A673 (cell line): ENCODE measurements around the gene IARS2. TPM values are rescaled to one million over a fixed set of nuclear protein-coding genes. Genes with fewer than 3 reads are reported as not detected.

Source experiments
- BruUV-seq: library from RNA; stranded (reverse); fragments of 400-500 nt; replicated peaks from 2 replicates; lab custom pipeline; 2021; lab: Mats Ljungman, UMichigan
- CTCF ChIA-PET: fragments of 300-600 bp; sonication (Branson Sonifier 250); formaldehyde crosslinking; loops from one replicate; lab custom pipeline; 2022; ENCODE audit warnings: antibody characterized with exemption; lab: Charles Lee
- POLR2A ChIA-PET: fragments of 300-600 bp; sonication (Branson Sonifier 250); formaldehyde crosslinking; loops from one replicate; lab custom pipeline; 2022; ENCODE audit warnings: antibody characterized with exemption; ENCODE audit not compliant: low non-redundant PET; lab: Charles Lee
- DNase-seq: peaks from one replicate; pipeline ENCODE4 v3.0.0-alpha.2; 2015; ENCODE audit warnings: low spot score
- H3K27ac ChIP-seq: fragments of 200-600 bp; sonication (generic); 2 replicates; pipeline ENCODE4 v1.5.1; 2016; ENCODE audit warnings: mixed run types, low read depth, mild to moderate bottlenecking, mixed read lengths, antibody characterized with exemption, low read length; ENCODE audit not compliant: poor library complexity, severe bottlenecking
- H3K27me3 ChIP-seq: fragments of 200-600 bp; sonication (generic); replicated peaks from 2 replicates; pipeline ENCODE4 v1.6.1; 2017; ENCODE audit warnings: mixed run types, low read depth, mild to moderate bottlenecking, mixed read lengths, antibody characterized with exemption, low read length; ENCODE audit not compliant: insufficient read depth, poor library complexity
- H3K36me3 ChIP-seq: fragments of 200-600 bp; sonication (generic); 2 replicates; pipeline ENCODE4 v1.6.1; 2016; ENCODE audit warnings: mixed run types, mild to moderate bottlenecking, mixed read lengths, antibody characterized with exemption, low read length; ENCODE audit not compliant: insufficient read depth, poor library complexity, severe bottlenecking
- H3K4me1 ChIP-seq: fragments of 200-600 bp; sonication (generic); 2 replicates; pipeline ENCODE4 v1.6.1; 2017; ENCODE audit warnings: mixed run types, mild to moderate bottlenecking, mixed read lengths, antibody characterized with exemption, low read length; ENCODE audit not compliant: insufficient read depth, poor library complexity, severe bottlenecking
- H3K4me3 ChIP-seq: fragments of 200-600 bp; sonication (generic); 2 replicates; pipeline ENCODE4 v1.5.1; 2016; ENCODE audit warnings: low read depth, mixed run types, mild to moderate bottlenecking, mixed read lengths, low read length; ENCODE audit not compliant: poor library complexity, severe bottlenecking
- H3K9me3 ChIP-seq: fragments of 200-600 bp; sonication (generic); 2 replicates; pipeline ENCODE4 v1.6.1; 2016; ENCODE audit warnings: mixed run types, low read depth, mild to moderate bottlenecking, mixed read lengths, antibody characterized with exemption, low read length; ENCODE audit not compliant: poor library complexity, severe bottlenecking
- EZH2 ChIP-seq: fragments of 200-600 bp; sonication (generic); IDR thresholded peaks from 2 replicates; pipeline ENCODE4 v1.6.1; 2017; ENCODE audit warnings: borderline replicate concordance, low read depth, mild to moderate bottlenecking, mixed read lengths, antibody characterized with exemption, low read length; ENCODE audit not compliant: poor library complexity, severe bottlenecking
- intact Hi-C: fragments of 100-400 bp; cut with micrococcal nuclease; formaldehyde crosslinking; loops from one replicate; pipeline ENCODE4 v1.10.0; 2022; ENCODE audit not compliant: unreplicated experiment
- total RNA-seq: library from RNA; stranded (reverse); gene quantifications from 2 replicates; pipeline ENCODE4 v1.2.3, GENCODE V29; 2021
- TF ChIP-seq, protein P1 (sequence below): fragments of 300-800, 200-600 bp; sonication (generic); conservative IDR thresholded peaks from 2 replicates; pipeline ENCODE4 v1.5.1; 2017; ENCODE audit warnings: low read depth, mild to moderate bottlenecking, antibody characterized with exemption, low read length, moderate library complexity, mixed read lengths

IARS2 gene
- total RNA-seq, 1 experiment from 2014 or later = 80.5 TPM

DNA sequence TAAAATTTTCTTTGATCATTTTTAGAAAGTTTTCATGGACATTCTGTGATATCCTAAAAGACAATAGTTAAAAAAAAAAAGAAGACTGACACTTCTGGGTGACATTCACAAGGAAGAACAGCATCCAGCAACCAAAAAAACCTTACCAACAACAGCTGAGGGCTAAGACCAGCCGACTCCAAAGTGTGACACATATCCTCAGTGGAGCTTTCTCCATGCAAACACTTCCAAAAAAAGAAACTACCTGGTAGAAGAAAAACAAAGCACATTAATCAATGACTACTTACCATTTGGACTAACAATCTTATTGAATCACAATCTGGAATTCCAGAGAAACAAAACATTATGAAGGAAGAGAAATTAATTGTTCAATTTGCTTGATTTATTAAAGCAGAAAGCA is 88.2 kb downstream of the IARS2 start:
- POLR2A ChIA-PET = no interaction called here

DNA sequence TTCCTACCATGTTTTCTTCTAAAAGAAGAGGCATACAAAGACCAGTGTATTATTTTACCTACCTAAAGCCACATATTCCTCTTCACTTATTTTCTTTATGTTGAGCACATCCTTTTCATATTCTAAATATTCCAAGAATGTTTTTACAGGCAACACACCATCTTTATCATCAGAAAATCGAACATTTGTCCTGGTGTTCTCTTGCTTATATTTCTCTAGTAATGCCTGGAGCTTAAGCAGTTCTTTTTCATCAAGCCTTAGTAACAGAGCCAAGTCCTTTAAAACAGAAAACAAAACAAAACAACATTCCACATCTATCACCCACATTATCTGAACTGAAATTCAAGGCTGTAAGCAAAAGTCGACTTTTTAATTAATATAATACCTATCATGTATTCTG is 88.7 kb downstream of the IARS2 start:
- no peak for DNase-seq
- TF ChIP-seq, protein P1, sequence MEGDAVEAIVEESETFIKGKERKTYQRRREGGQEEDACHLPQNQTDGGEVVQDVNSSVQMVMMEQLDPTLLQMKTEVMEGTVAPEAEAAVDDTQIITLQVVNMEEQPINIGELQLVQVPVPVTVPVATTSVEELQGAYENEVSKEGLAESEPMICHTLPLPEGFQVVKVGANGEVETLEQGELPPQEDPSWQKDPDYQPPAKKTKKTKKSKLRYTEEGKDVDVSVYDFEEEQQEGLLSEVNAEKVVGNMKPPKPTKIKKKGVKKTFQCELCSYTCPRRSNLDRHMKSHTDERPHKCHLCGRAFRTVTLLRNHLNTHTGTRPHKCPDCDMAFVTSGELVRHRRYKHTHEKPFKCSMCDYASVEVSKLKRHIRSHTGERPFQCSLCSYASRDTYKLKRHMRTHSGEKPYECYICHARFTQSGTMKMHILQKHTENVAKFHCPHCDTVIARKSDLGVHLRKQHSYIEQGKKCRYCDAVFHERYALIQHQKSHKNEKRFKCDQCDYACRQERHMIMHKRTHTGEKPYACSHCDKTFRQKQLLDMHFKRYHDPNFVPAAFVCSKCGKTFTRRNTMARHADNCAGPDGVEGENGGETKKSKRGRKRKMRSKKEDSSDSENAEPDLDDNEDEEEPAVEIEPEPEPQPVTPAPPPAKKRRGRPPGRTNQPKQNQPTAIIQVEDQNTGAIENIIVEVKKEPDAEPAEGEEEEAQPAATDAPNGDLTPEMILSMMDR = no peak
- no peak for TF ChIP-seq EZH2
- no TSS peak for BruUV-seq
- H3K9me3 ChIP-seq = no peaks in the 10 kb centered on the region
- no peak overlapping the region for H3K4me3 ChIP-seq
- no peaks in the 10 kb centered on the region for H3K27me3 ChIP-seq
- no peak overlapping the region for H3K27ac ChIP-seq
- POLR2A ChIA-PET = no interaction called here
- CTCF ChIA-PET = no interaction called here
- peaks cover 7% of the 10 kb centered on the region for H3K36me3 ChIP-seq
- intact Hi-C loops = no loop called here
- H3K4me1 ChIP-seq = no peaks in the 10 kb centered on the region

More for the DNA sequence above, 88.2 kb downstream of the IARS2 start:
- TF ChIP-seq, protein P1 = no peak
- TF ChIP-seq EZH2 = no peak
- DNase-seq = no peak
- intact Hi-C loops = no loop called here
- Histone ChIP-seq H3K4me3 (no peak overlapping the region), H3K4me1 (no peaks in the 10 kb centered on the region), H3K36me3 (peaks cover 7% of the 10 kb centered on the region), H3K27me3 (no peaks in the 10 kb centered on the region), H3K27ac (no peak overlapping the region), H3K9me3 (no peaks in the 10 kb centered on the region)
- CTCF ChIA-PET = no interaction called here
- BruUV-seq = no TSS peak

DNA sequence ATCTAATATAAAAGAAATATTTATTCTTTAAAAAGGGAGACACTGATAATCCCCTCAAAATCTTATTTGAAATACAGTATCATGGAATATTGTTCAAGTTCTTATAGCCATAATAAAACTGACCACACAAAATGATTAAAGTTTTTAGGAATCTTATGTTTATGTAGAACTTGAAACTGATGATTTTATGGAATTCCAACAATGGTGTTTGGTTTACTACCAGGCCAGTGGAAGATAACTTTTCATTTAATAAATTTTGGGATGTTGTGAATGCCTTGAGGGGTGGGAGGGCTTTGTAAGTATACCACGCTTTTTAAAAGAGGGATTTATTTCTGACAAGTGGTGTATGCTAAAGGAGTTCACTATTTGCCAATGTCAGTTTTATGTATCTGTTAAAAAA is 90.6 kb downstream of the IARS2 start:
- H3K27me3 ChIP-seq = no peaks in the 10 kb centered on the region
- CTCF ChIA-PET = no interaction called here
- POLR2A ChIA-PET = no interaction called here
- H3K27ac ChIP-seq = no peak overlapping the region
- peaks cover 16% of the 10 kb centered on the region for H3K36me3 ChIP-seq
- TF ChIP-seq EZH2 = no peak
- TF ChIP-seq, protein P1 = no peak
- intact Hi-C loops = no loop called here
- no peak for DNase-seq
- no peak overlapping the region for H3K4me3 ChIP-seq
- no peaks in the 10 kb centered on the region for H3K9me3 ChIP-seq
- H3K4me1 ChIP-seq = no peaks in the 10 kb centered on the region
- BruUV-seq = no TSS peak
